Sigmoid colon (tissue), 7 donors: Measurements from ENCODE around the gene STX2. TPM values are rescaled to one million over a fixed set of nuclear protein-coding genes. Genes with fewer than 3 reads are reported as not detected.
"Not testable (repeated sequence)": the region's sequence is repeated elsewhere in the genome, so short reads cannot be mapped to it uniquely, and the experiment has no call there.

Source experiments
- DNase-seq: peaks from one replicate; pipeline ENCODE4 v3.0.0-alpha.2; 2019
- H3K27ac ChIP-seq, 4 donors: fragments of 200-600 bp; sonication (generic); one replicate each; pipeline ENCODE4 v1.5.1; 2016 to 2019; ENCODE audit warnings: mild to moderate bottlenecking in 1 of 4
- H3K27me3 ChIP-seq, 3 donors: fragments of 200-600 bp; sonication (generic); one replicate each; pipeline ENCODE4 v1.5.1; 2019; ENCODE audit warnings: mild to moderate bottlenecking in 1 of 3
- H3K36me3 ChIP-seq, 4 donors: fragments of 200-600 bp; sonication (generic); one replicate each; pipeline ENCODE4 v1.5.1; 2016 to 2019
- H3K4me1 ChIP-seq, 4 donors: fragments of 200-600 bp; sonication (generic); one replicate each; pipeline ENCODE4 v1.5.1; 2017 to 2019
- H3K4me3 ChIP-seq, 4 donors: fragments of 200-600 bp; sonication (generic); one replicate each; pipeline ENCODE4 v1.5.1; 2017 to 2019; ENCODE audit warnings: mild to moderate bottlenecking in 2 of 4, moderate library complexity in 1 of 4
- H3K9me3 ChIP-seq, 4 donors: fragments of 200-600 bp in 3 of 4; sonication (generic) in 3 of 4; one replicate each; pipeline versions ENCODE4 v1.5.1 to v1.6.1; 2013 to 2019
- CTCF ChIP-seq, 4 experiments: fragments of 450-650 bp in 3 of 4; fragments of 200-600 bp in 1 of 4; IDR thresholded peaks; one replicate each; pipeline ENCODE4 v1.5.1; 2016 to 2019; ENCODE audit warnings: antibody characterized with exemption in 4 of 4, mild to moderate bottlenecking in 3 of 4, moderate library complexity in 2 of 4
- EP300 ChIP-seq, 4 donors: sonication (generic); formaldehyde crosslinking; IDR thresholded peaks; one replicate each; pipeline ENCODE4 v1.6.1; 2017; ENCODE audit warnings: antibody characterized with exemption in 4 of 4
- POLR2A ChIP-seq, 2 donors: fragments of 450-650 bp; IDR thresholded peaks; one replicate each; pipeline ENCODE4 v1.6.1; 2016; ENCODE audit warnings: antibody characterized with exemption in 2 of 2, mild to moderate bottlenecking in 2 of 2, moderate library complexity in 2 of 2
- POLR2AphosphoS5 ChIP-seq, 4 donors: sonication (generic); formaldehyde crosslinking; IDR thresholded peaks; one replicate each; pipeline ENCODE4 v1.6.1; 2017; ENCODE audit warnings: antibody characterized with exemption in 4 of 4
- WGBS, 2 donors: extraction: QIAGEN DNeasy Blood & Tissue Kit; methylation state at CpG; one replicate each; pipeline ENCODE4 v1.1.7; 2013; 5-methylcytosine and 5-hydroxymethylcytosine counted together
- intact Hi-C: fragments of 100-400 bp; cut with DNase I; formaldehyde crosslinking; loops from one replicate; pipeline ENCODE4 v1.15.1; 2023
- polyA plus RNA-seq, 3 donors: library from polyadenylated mRNA; stranded (reverse); fragments of 200-250 nt; gene quantifications; one replicate each; pipeline ENCODE4 v1.2.3, GENCODE V29; 2013
- total RNA-seq, 4 donors: library from RNA; depleted of rRNA; stranded (reverse); fragments of >200 nt; gene quantifications; one replicate each; pipeline ENCODE4 v1.1.0, GENCODE V29; 2016
- donor health status: healthy with polysubstance abuse.
- donor health status: Bipolar disorder and iron deficiency.
- donor health status: healthy.

The STX2 gene
- total and polyA plus RNA-seq, 7 donors = 2.8 to 61.2 (median 39.2) TPM

GRCh38 chr12:130876297-130876696, 37.2 kb upstream of the STX2 start:
- Histone ChIP-seq H3K27me3 (no peaks in the 10 kb centered on the region), H3K9me3 (no peaks in the 10 kb centered on the region), H3K36me3 (peaks cover 20 to 49% (median 26%) of the 10 kb centered on the region in 4 donors), H3K27ac (no peak overlapping the region), H3K4me1 (peaks cover 2 to 29% (median 21%) of the 10 kb centered on the region in 4 donors), H3K4me3 (no peak overlapping the region)
- DNase-seq = no peak
- intact Hi-C loops = no loop called here
- TF ChIP-seq POLR2AphosphoS5 (IDR thresholded peaks at IDR 0.05) (no peak), POLR2A (IDR thresholded peaks at IDR 0.05) (no peak), EP300 (IDR thresholded peaks at IDR 0.05) (no peak), CTCF (IDR thresholded peaks at IDR 0.05) (no peak)

GRCh38 chr12:130875708-130876107, 36.7 kb upstream of the STX2 start:
- intact Hi-C loops, H3K27me3 ChIP-seq, H3K9me3 ChIP-seq, H3K27ac ChIP-seq, H3K4me3 ChIP-seq: not testable (repeated sequence)
- DNase-seq = peak; percentile 7
- 82 to 86% methylated on average over 11 of the region's 11 CpGs for WGBS, 2 donors
- H3K4me1 ChIP-seq = peaks cover 2 to 33% (median 25%) of the 10 kb centered on the region in 4 donors
- H3K36me3 ChIP-seq = peaks cover 20 to 49% (median 26%) of the 10 kb centered on the region in 4 donors

GRCh38 chr12:130875193-130875592, 36.1 kb upstream of the STX2 start:
- Histone ChIP-seq H3K4me1 (peaks cover 2 to 33% (median 26%) of the 10 kb centered on the region in 4 donors), H3K27me3 (no peaks in the 10 kb centered on the region), H3K36me3 (peaks cover 20 to 49% (median 26%) of the 10 kb centered on the region in 4 donors), H3K9me3 (no peaks in the 10 kb centered on the region), H3K27ac (no peak overlapping the region), H3K4me3 (no peak overlapping the region)
- WGBS, 2 donors = 86 to 93% methylated on average over 5 of the region's 5 CpGs
- no peak for TF ChIP-seq CTCF (IDR thresholded peaks at IDR 0.05)
- intact Hi-C loops = no loop called here
- no peak for DNase-seq

- intact Hi-C loops = loop anchor here (5.0 kb wide), 2 partner anchors 78 to 1073 kb away; partner anchors contain the start of genes ADGRD1 and EP400
- no peak for DNase-seq
- 95 to 96% methylated on average over 10 of the region's 10 CpGs for WGBS, 2 donors
- peaks cover 2 to 33% (median 26%) of the 10 kb centered on the region in 4 donors for H3K4me1 ChIP-seq
- no peak overlapping the region for H3K27ac ChIP-seq
- H3K27me3 ChIP-seq = no peaks in the 10 kb centered on the region
- H3K9me3 ChIP-seq = no peaks in the 10 kb centered on the region
- TF ChIP-seq POLR2A (IDR thresholded peaks at IDR 0.05) (no peak), CTCF (IDR thresholded peaks at IDR 0.05) (no peak), EP300 (IDR thresholded peaks at IDR 0.05) (no peak)
- peaks cover 20 to 49% (median 26%) of the 10 kb centered on the region in 4 donors for H3K36me3 ChIP-seq
- H3K4me3 ChIP-seq = no peak overlapping the region
Observed at GRCh38 chr12:130874696-130875095, 35.6 kb upstream of the STX2 start.

GRCh38 chr12:130873825-130874224, 34.8 kb upstream of the STX2 start:
- no peaks in the 10 kb centered on the region for H3K9me3 ChIP-seq
- no peak overlapping the region for H3K27ac ChIP-seq
- no peak for DNase-seq
- H3K36me3 ChIP-seq = peaks cover 20 to 49% (median 26%) of the 10 kb centered on the region in 4 donors
- TF ChIP-seq POLR2A (IDR thresholded peaks at IDR 0.05) (no peak), POLR2AphosphoS5 (IDR thresholded peaks at IDR 0.05) (no peak), CTCF (IDR thresholded peaks at IDR 0.05) (no peak), EP300 (IDR thresholded peaks at IDR 0.05) (no peak)
- peaks cover 2 to 33% (median 26%) of the 10 kb centered on the region in 4 donors for H3K4me1 ChIP-seq
- intact Hi-C loops = loop anchor here (5.0 kb wide), 2 partner anchors 78 to 1073 kb away; partner anchors contain the start of genes ADGRD1 and EP400
- peak overlapping the region in 1 of 4 donors; percentile 98 for H3K4me3 ChIP-seq
- H3K27me3 ChIP-seq = no peaks in the 10 kb centered on the region
- 81 to 89% methylated on average over 4 of the region's 4 CpGs for WGBS, 2 donors
